Measurements from ENCODE around the gene NMT2. TPM values are rescaled to one million over a fixed set of nuclear protein-coding genes. Genes with fewer than 3 reads are reported as not detected.
A peak's percentile ranks its signal among the peaks of the same experiment; 100 is the strongest.

The NMT2 gene
- total RNA-seq, 1 donor from 2014 or later, result 25.4 TPM

DNA sequence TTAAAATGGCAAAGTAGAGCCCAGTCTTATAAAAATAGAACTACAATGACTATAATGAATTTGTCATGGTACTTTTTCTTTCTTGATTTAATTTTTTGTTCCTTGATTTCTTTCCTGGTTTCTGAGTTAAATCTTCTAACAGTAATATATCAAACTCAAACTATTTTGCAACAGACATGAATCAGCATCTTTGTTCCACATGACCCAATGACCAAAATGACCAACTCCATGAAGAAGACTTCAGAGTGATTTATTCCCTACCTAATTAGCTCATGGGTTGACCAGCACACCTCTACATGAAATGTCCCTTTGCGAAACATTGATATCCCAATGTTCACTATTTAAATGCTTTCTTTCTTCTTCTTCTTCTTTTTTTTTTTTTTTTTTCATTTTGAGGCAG, 30.9 kb downstream of the NMT2 start:
- TF ChIP-seq EZH2 (IDR thresholded peaks at IDR 0.05), result no peak
- peaks cover 16% of the 10 kb centered on the region for H3K4me1 Mint-ChIP-seq
- Histone ChIP-seq H2AFZ (replicated peaks) (no peak overlapping the region), H4K20me1 (ENCODE audit: low read depth) (peaks cover 21% of the 10 kb centered on the region), H3K36me3 (no peaks in the 10 kb centered on the region), H3K27ac (no peak overlapping the region), H3K79me2 (ENCODE audit: low read depth) (peaks cover 9% of the 10 kb centered on the region), H3F3A (ENCODE audit: low read depth) (peaks cover 3% of the 10 kb centered on the region), H3K9ac (no peak overlapping the region), H3K9me3 (ENCODE audit: low read depth) (no peaks in the 10 kb centered on the region), H3K4me1 (peaks cover 14% of the 10 kb centered on the region), H3K27me3 (no peaks in the 10 kb centered on the region), H3K4me3 (no peak overlapping the region), H3K4me2 (no peak overlapping the region)
- peaks cover 21% of the 10 kb centered on the region for H3K36me3 Mint-ChIP-seq
- peaks cover 2% of the 10 kb centered on the region for H3K27me3 Mint-ChIP-seq (ENCODE audit: insufficient read depth, low read depth)
- no peak overlapping the region for H3K4me3 Mint-ChIP-seq
- no peaks in the 10 kb centered on the region for H3K9me3 Mint-ChIP-seq
- no peak overlapping the region for H3K27ac Mint-ChIP-seq
- DNase-seq (ENCODE audit: low spot score), result no peak

DNA sequence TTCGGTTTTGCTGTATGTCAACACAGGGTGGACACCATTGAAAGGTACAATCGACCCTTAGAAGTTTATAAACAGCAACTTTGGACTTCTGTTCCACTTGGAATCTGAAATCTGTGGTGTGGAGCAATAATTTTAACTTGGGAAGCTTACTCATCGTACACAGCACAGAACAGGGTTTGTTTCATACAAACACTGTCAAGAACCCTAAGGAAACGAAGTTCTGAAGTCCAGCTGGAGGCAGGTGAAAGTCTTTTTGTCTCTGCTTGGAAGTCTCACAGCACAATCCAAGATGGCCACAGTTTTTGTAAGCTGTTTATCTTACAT, 31.5 kb downstream of the NMT2 start:
- H3K36me3 ChIP-seq, result no peaks in the 10 kb centered on the region
- H3K4me1 Mint-ChIP-seq, result peaks cover 14% of the 10 kb centered on the region

DNA sequence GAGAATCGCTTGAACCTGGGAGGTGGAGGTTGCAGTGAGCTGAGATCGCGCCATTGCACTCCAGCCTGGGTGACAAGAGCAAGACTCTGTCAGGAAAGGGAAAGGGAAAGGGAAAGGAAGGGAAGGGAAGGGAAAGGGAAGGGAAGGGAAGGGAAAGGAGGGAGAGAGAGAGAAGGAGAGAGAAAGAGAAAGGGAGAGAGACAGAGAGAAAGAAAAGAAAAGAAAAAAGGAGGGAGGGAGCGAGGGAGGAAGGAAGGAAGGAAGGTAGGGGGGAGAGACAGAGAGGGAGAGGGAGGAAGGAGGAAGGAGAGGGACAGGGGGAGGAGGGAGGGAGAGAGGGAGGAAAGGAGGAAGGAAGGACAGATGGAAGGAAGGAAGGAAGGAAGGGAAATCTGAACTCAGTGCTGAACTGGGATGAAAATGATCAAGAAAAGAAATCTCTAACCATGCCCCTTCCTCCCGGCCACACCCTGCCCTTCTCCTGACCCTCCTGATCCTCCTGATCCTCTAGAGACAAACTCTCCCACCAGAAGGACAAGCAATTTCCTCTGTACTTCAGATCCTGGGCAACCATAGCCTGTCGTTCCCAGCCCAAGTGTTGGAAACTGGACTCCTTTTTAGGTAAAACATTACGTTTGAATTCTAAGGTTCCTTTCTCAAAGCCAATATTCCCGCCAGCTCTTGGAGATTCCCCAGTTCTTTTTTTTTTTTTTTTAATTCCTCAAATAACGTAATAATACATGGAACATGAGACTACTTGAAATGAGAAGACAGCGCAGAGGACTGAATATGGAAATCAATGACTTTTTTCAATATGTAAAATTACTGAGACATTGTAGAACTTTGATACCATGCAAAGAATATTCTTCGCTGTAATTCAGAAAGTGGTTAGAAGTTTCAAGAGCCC, 32.1 kb downstream of the NMT2 start:
- no peak overlapping the region for H3K27ac ChIP-seq
- no peaks in the 10 kb centered on the region for H3K79me2 ChIP-seq (ENCODE audit: low read depth)
- no peaks in the 10 kb centered on the region for H3K9me3 ChIP-seq (ENCODE audit: low read depth)
- no peak overlapping the region for H2AFZ ChIP-seq (replicated peaks)
- Mint-ChIP-seq H3K27ac (peak overlapping the region; percentile 33), H3K4me1 (peaks cover 8% of the 10 kb centered on the region), H3K9me3 (no peaks in the 10 kb centered on the region), H3K27me3 (ENCODE audit: insufficient read depth, low read depth) (peaks cover 2% of the 10 kb centered on the region), H3K4me3 (no peak overlapping the region), H3K36me3 (peaks cover 23% of the 10 kb centered on the region)
- no peaks in the 10 kb centered on the region for H3K27me3 ChIP-seq
- H4K20me1 ChIP-seq (ENCODE audit: low read depth), result peaks cover 9% of the 10 kb centered on the region
- TF ChIP-seq EZH2 (IDR thresholded peaks at IDR 0.05), result no peak
- TF ChIP-seq EZH2phosphoT487 (IDR thresholded peaks at IDR 0.05), result no peak
- no peak for TF ChIP-seq CTCF (IDR thresholded peaks at IDR 0.05)
- peaks cover under 1% of the 10 kb centered on the region for H3F3A ChIP-seq (ENCODE audit: low read depth)
- H3K4me3 ChIP-seq, result no peak overlapping the region
- DNase-seq (ENCODE audit: low spot score), result no peak
- H3K4me2 ChIP-seq, result no peak overlapping the region
- no peak overlapping the region for H3K9ac ChIP-seq
- no peaks in the 10 kb centered on the region for H3K36me3 ChIP-seq
- peaks cover 7% of the 10 kb centered on the region for H3K4me1 ChIP-seq

More for the DNA sequence above, 31.5 kb downstream of the NMT2 start:
- peaks cover 5% of the 10 kb centered on the region for H3K79me2 ChIP-seq (ENCODE audit: low read depth)
- H3K36me3 Mint-ChIP-seq, result peaks cover 21% of the 10 kb centered on the region
- H3F3A ChIP-seq (ENCODE audit: low read depth), result peaks cover 3% of the 10 kb centered on the region
- H3K4me2 ChIP-seq, result no peak overlapping the region
- no peak overlapping the region for H3K9ac ChIP-seq
- H3K4me3 Mint-ChIP-seq, result no peak overlapping the region
- H3K27me3 ChIP-seq, result no peaks in the 10 kb centered on the region
- TF ChIP-seq CTCF (IDR thresholded peaks at IDR 0.05), result no peak
- TF ChIP-seq EZH2 (IDR thresholded peaks at IDR 0.05), result no peak
- TF ChIP-seq EZH2phosphoT487 (IDR thresholded peaks at IDR 0.05), result no peak
- H3K4me3 ChIP-seq, result no peak overlapping the region
- H3K27ac Mint-ChIP-seq, result no peak overlapping the region
- peaks cover 2% of the 10 kb centered on the region for H3K27me3 Mint-ChIP-seq (ENCODE audit: insufficient read depth, low read depth)
- no peak overlapping the region for H3K27ac ChIP-seq
- no peaks in the 10 kb centered on the region for H3K9me3 Mint-ChIP-seq
- H2AFZ ChIP-seq (replicated peaks), result no peak overlapping the region
- no peak for DNase-seq (ENCODE audit: low spot score)
- H3K4me1 ChIP-seq, result peaks cover 13% of the 10 kb centered on the region
- no peaks in the 10 kb centered on the region for H3K9me3 ChIP-seq (ENCODE audit: low read depth)
- peaks cover 15% of the 10 kb centered on the region for H4K20me1 ChIP-seq (ENCODE audit: low read depth)

- Histone ChIP-seq H3K4me1 (no peaks in the 10 kb centered on the region), H3K4me3 (no peak overlapping the region), H4K20me1 (ENCODE audit: low read depth) (no peaks in the 10 kb centered on the region), H3F3A (ENCODE audit: low read depth) (no peaks in the 10 kb centered on the region), H3K79me2 (ENCODE audit: low read depth) (no peaks in the 10 kb centered on the region), H3K9ac (no peak overlapping the region), H3K36me3 (no peaks in the 10 kb centered on the region), H2AFZ (replicated peaks) (no peak overlapping the region), H3K27me3 (no peaks in the 10 kb centered on the region), H3K4me2 (no peak overlapping the region), H3K9me3 (ENCODE audit: low read depth) (no peaks in the 10 kb centered on the region), H3K27ac (no peak overlapping the region)
- TF ChIP-seq CTCF (IDR thresholded peaks at IDR 0.05) (no peak), EZH2 (IDR thresholded peaks at IDR 0.05) (no peak)
- H3K27me3 Mint-ChIP-seq (ENCODE audit: insufficient read depth, low read depth), result peaks cover 2% of the 10 kb centered on the region
- H3K36me3 Mint-ChIP-seq, result peaks cover 39% of the 10 kb centered on the region
- H3K27ac Mint-ChIP-seq, result no peak overlapping the region
- no peaks in the 10 kb centered on the region for H3K9me3 Mint-ChIP-seq
- H3K4me1 Mint-ChIP-seq, result no peaks in the 10 kb centered on the region
- DNase-seq (ENCODE audit: low spot score), result no peak
- H3K4me3 Mint-ChIP-seq, result no peak overlapping the region
These were observed 37.2 kb downstream of the NMT2 start for GRCh38 chr10:15131330-15131729.
